Thyroid gland (tissue), 4 donors: ENCODE results near the gene MCAT.

ENCODE experiments used
- CTCF ChIP-seq, 6 experiments: fragments of 200-600 bp in 3 of 6; fragments of 450-650 bp in 3 of 6; sonication (generic) in 3 of 6; IDR thresholded peaks; one replicate each; pipeline ENCODE4 v1.5.1; 2016 to 2019; ENCODE audit warnings: antibody characterized with exemption in 6 of 6, mild to moderate bottlenecking in 2 of 6, inconsistent platforms in 1 of 6, moderate library complexity in 1 of 6
- POLR2A ChIP-seq, 2 donors: fragments of 450-650 bp; IDR thresholded peaks; one replicate each; pipeline ENCODE4 v1.6.1; 2017; ENCODE audit warnings: antibody characterized with exemption in 2 of 2, mild to moderate bottlenecking in 2 of 2, moderate library complexity in 1 of 2

- TF ChIP-seq POLR2A (IDR thresholded peaks at IDR 0.05) = no peak
- no peak for TF ChIP-seq CTCF (IDR thresholded peaks at IDR 0.05)
These were observed 17.4 kb upstream of the MCAT start for GRCh38 chr22:43160497-43161126.
